Forelimb muscle (tissue), 1 donor: Measurements from ENCODE around the gene TPST1. TPM values are rescaled to one million over a fixed set of nuclear protein-coding genes. Genes with fewer than 3 reads are reported as not detected.
"Not testable (repeated sequence)": the region's sequence is repeated elsewhere in the genome, so short reads cannot be mapped to it uniquely, and the experiment has no call there.

Experiments used
- DNase-seq: peaks from one replicate; pipeline ENCODE4 v3.0.0-alpha.2; 2013; ENCODE audit warnings: low read depth
- polyA plus RNA-seq: library from polyadenylated mRNA; unstranded; fragments of 120-200 nt; gene quantifications from one replicate; pipeline ENCODE4 v1.2.1, GENCODE V29; 2013; ENCODE audit not compliant: insufficient read length

The TPST1 gene
- polyA plus RNA-seq, 1 donor: 12.0 TPM

DNA sequence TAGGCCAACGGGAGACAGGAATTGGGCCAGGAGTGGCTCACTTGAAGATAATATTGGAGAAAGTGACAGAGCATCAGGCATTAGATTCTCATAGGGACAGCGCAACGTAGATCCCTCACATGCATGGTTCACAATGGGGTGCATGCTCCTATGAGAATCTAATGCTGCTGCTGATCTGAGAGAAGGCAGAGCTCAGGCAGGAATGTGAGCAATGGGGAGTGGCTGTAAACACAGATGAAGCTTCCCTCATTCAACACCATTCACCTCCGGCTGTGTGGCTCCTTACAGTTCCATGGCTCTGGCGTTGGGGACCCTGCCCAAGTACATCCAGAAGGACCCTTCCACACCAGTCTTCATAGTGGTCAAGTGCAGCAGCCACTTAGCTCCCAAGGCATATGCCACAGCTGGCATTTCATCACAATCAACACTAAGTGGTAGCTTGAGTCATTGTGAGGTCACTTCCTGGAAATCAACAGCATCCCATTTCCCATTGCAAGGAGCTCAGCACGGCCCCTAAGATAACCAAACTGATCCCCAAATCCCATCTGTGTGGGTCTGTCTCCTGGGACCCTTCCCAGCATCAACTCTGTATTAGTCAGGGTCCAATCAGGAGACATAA, 174.5 kb downstream of the TPST1 start:
- no peak for DNase-seq

DNA sequence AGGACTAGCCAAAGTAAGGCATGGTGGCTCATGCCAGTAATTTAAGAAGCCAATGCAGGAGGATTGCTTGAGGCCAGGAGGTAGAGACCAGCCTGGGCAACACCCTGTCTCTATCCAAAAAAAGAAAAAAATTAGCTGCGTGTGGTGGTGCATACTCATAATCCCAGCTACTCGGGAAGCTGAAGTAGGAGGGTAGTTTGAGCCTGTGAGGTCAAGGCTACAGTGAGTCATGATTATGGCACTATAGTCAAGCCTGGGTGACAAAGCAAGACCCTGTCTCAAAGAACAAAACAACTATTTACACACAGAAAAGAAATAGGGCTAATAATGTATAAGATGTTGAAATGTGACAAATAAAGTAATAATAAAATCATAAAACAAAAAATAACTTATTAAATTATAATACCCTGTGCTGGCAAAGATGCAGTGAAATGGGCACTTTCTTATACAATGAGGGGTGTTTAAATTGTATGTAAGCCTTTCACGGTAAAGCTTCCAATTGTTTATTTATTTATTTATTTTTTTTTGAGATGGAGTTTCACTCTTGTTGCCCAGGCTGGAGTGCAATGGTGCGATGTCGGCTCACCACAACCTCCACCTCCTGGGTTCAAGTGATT, 175.2 kb downstream of the TPST1 start:
- no peak for DNase-seq

DNA sequence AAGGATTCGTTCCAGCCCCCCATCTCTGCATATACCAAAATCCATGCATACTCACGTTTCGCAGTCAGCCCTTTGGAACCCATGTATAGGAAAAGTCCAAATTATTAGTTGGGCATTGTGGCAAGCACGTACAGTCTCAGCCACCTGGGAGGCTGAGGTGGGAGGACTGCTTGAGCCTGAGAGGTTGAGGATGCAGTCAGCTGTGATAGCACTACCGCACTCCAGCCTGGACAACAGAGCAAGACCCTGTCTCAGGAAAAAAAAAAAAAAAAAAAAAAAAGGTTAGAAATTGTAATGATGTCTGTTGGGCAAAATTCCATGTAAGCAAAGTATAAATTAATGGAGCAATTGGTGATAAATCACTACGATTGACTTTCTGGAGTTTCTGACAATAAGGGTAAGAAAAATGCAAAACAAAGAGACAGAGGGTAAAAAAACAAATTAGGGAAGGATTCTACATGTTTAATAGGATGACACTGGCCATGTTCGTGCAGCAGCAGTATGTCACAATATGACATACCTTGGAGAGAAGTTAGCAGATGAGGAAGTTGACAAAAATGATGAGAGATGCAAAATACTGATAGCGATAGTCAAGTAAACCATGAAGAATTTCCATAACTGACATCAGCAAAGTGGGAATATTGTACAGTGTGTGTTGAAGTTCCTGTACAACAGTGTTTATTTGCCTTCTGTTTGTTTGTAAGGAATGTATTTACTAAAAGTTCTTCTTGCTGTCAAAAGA, 177.2 kb downstream of the TPST1 start:
- not testable (repeated sequence) for DNase-seq

DNA sequence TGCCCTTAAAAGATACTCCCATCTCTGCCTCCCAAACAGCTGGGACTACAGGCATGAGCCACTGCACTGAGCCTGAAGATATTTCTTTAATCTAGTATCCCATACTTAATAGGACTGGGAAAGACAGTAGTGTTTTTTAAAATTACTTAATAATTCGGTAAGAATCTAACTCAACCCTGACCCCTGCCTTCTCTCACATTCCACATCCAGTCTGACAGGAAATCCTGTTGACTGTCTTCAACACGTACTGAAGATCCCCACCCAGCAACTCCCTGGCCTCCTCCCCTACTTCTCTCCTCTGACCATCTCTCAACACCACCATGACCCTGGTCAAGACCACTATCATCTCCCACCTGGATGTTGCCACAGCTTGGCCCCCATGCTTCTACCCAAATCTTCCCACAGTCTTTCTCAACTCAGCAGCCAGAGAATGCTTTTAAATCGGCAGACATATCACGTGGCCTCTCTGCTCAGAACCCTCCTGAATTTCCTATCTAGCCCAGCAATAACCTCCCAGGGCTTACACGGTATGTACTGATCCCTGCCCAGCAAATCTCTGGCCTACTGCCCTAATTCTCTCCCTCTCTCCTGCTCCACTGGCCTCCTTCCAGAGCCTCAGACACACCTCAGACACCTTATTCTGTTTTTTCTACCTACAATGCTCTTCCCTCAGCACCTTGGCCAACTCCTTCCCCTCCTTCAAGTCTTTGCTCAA, 180.2 kb downstream of the TPST1 start:
- DNase-seq: not testable (repeated sequence)

DNA sequence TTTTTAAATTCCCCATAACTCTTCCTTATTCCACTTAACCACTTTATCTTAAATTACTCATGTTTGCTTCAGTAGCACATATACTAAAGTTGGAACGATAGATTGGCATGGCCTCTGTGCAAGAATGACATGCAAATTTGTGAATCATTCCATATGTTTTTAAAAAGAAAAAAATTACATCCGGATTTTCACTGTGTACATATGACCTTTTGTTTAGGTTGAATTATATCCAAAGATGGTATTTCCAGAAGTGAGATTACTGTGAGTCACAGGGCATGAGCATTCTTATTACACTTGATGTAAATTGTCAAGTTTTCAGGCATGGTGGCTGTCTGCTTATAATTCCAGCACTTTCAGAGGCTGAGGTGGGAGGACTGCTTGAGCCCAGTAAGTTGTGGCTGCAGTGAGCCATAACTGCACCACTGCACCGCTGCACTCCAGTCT, 190.0 kb downstream of the TPST1 start:
- not testable (repeated sequence) for DNase-seq

DNA sequence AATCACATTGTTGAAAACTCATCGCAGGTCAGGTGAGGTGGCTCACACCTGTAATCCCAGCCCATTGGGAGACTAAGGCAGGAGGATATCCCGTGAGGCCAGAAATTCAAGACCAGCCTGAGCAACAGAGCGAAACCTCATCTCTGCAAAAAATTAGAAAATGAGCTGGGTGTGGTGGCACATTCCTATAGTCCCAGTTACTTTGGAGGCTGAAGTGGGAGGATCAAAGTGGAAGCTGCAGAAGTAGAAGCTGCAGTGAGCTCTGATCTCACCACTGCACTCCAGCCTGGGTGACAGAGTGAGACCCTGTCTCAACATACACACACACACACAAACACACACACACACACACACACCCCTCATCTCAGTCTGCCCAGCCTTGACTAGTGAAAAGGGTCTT, 190.9 kb downstream of the TPST1 start:
- not testable (repeated sequence) for DNase-seq

DNA sequence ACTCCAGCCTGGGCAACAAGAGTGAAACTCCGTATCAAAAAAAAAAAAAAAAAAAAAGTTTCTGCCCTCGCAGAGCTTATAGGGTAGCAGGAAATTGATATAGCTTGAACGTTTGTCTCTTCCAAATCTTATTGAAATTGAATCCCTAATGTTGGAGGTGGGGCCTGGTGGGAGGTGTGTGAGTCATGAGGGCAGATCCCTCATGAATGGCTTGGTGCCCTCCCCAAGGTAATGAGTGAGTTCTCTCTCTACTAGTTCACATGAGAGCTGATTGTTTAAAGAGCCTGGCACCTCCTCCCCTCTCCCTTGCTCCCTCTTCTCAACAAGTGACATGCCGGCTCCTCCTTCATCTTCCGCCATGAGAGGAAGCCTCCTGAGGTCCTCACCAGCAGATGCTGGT, 193.7 kb downstream of the TPST1 start:
- not testable (repeated sequence) for DNase-seq

DNA sequence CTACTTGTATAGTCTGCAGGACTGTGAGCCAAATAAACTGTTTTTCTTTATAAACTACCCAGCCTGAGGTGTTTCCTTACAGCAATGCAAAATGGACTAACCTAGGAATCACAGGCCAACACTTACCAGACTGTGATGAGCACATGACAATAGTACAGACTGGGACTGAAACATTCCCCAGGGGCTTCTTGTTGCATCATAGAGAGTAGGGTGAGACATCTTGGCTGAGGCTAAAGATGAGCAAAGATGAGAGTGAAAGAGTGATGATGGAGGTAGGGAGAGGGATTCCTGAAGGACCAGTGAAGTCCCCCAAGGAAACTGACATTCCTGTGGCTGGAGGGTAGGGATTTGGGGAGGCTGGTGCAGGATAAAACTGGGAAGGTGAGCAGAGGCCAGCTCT, 194.4 kb downstream of the TPST1 start:
- DNase-seq: no peak

DNA sequence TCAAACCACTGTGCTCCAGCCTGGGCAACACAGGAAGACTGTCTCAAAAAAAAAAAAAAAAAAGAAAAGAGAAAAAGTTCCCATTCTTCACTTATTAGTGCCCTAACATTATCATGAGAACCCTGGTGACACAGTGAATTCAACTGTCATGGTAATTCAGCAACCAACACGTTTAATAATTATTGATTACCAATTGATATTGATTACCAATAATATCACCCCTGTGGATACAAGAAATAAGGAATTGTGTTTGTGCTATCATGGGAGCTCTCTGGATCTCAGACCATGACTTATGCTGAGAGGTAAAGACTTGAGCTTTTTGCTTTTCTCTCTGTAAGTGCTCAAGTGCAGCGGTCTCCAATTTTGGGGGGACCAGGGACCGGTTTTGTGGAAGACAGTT, 195.3 kb downstream of the TPST1 start:
- no peak for DNase-seq

DNA sequence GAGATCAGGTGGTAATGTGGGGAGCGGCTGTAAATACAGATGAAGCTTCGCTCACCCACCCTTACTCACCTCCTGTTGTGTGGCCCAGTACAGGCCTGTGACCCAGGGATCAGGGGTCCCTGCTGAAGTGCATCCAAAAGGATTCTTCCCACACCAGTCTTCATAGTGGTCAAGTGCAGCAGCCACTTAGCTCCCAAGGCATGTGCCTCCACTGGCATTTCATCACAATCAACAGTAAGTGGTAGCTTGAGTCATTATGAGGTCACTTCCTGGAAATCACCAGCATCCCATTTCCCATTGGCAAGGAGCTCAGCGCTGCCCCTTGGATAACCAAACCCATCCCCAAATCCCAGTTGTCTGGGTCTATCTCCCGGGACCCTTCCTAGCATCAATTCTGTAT, 196.0 kb downstream of the TPST1 start:
- DNase-seq: not testable (repeated sequence)

DNA sequence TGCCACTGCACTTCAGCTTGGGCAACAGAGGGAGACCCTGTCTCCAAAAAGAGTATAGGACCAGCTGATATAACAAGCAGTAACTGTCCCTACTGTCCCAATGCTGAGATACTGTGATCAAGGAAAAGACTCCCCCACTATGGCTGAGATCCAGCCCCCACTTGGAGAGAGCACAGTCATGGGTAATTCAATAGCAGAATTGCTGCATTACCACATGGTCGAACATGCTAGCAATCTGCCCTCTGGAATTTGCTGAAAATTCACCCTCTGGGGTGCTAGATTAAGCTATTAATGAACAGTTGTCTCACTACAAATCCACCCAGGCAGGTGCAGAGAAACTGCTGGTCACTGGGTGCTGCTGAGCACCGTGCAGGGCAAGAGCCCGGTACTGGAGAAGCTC, 196.8 kb downstream of the TPST1 start:
- DNase-seq: not testable (repeated sequence)

DNA sequence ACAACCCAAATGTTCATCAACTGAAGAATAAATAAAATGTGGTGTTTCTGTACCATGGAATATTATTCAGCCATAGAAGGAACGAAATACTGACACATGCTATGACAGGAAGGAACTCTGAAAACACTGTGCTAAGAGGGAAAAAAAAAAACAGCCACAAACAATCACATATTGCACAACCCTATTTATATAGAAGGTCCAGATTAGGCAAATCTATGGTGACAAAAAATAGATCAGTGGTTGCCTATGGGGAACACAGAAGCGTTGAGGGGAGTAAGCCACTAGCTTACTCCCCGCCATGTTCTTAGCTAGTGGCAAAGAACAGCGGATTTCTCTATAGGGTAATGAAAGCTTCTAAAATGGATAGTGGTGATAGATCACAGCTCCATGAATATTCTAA, 198.4 kb downstream of the TPST1 start:
- DNase-seq: no peak

DNA sequence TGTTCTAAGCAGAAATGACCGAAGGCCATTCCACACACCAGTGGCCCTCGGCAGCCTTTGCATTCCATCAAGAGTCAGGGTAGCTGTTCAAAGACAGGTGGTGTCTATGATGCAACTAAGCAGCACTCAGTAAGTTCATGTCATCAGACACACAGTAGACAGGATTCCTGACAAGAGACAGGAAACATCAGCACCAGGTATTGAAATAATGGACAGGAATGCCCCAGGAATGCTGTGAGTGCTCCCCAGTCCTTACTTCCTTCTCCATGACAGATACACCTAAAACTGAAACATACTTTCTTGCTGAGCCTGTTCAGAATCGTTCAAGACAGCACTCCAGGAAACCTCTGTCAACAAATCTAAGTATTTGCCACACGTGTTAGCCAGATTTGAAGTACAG, 204.4 kb downstream of the TPST1 start:
- no peak for DNase-seq

Other genes starting within 250 kb of the TPST1 start
- gene GUSB, start 223.1 kb upstream of the TPST1 start, polyA plus RNA-seq: 33.4 TPM
- 9.2 TPM for gene ASL, start 129.5 kb upstream of the TPST1 start, polyA plus RNA-seq
- 21.5 TPM for gene CRCP, start 90.5 kb upstream of the TPST1 start, polyA plus RNA-seq